ENCODE measurements around the gene RBBP8NL.
"Not testable (repeated sequence)": the region's sequence is repeated elsewhere in the genome, so short reads cannot be mapped to it uniquely, and the experiment has no call there.

Gene RBBP8NL

DNA sequence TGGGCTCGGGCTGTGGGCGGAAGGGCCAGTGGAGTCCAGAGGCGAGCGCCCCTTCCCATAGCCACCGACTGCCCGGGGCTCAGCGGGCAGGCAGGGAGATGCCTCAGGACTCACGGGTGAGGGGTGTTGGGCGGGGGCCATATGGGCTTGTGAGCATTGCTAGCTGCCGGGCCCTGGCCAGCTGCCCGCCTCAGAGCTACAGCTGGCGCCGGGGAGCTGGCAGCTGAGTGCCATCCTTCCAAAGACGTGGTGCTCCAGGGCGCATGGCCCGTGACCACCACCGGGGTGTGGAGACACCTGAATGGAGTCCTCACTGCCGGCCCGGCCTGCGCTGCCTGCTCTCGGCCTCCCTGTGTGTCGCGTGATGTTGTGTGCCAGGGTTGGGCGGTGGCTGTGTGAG lies 10.6 kb upstream of the RBBP8NL start:
- FAIRE-seq, result no peak
- DNase-seq (ENCODE audit: insufficient read length), result no peak
- TF ChIP-seq TAF1 (IDR thresholded peaks at IDR 0.05; ENCODE audit: borderline replicate concordance, low read depth, low read length) (no peak), POLR2AphosphoS5 (IDR thresholded peaks at IDR 0.05; ENCODE audit: low read depth, low read length) (no peak), POLR2A (IDR thresholded peaks at IDR 0.05; ENCODE audit: low read depth, low read length) (no peak)

DNA sequence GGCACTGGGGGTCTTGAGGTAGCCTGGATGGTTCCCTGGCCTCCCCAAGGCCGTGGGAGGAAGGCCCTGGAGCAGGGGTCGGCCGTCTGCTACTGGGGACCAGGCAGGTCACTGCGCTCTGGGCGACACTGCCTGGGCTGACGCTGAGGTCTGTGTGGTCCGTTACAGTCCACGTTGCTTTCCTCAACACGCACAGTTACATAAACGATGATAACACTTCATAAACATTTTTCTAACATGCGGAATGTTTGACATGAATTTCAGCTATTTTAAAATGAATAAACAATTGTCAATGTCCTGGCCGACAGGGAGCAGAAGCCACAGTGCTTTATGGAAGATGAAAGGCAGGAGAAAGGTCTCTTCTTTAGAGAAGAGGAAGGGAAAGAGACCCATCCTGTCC lies 10.2 kb upstream of the RBBP8NL start:
- no peak for DNase-seq (ENCODE audit: insufficient read length)
- FAIRE-seq, result no peak
- no peak for TF ChIP-seq POLR2AphosphoS5 (IDR thresholded peaks at IDR 0.05; ENCODE audit: low read depth, low read length)
- TF ChIP-seq TAF1 (IDR thresholded peaks at IDR 0.05; ENCODE audit: borderline replicate concordance, low read depth, low read length), result no peak
- no peak for TF ChIP-seq POLR2A (IDR thresholded peaks at IDR 0.05; ENCODE audit: low read depth, low read length)

DNA sequence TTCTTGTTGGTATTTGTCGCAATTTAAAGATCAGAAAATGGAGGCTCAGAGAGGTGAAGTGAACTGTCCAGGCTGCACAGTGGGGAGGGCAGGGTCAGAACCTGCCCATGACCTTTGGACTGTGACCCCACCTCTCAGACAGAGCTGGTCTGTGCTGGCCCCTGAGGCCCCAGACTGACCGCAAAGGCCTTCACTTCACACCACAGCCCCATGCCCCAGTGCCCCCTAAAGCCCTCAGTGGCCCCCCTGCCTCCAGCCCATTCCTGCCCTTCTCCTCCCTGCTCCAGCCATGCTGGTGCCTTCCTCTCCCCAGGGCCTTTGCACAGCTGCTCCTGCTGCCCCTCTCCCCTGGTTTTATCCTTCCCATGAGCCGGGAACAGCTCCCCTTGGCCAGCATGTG lies 9.4 kb upstream of the RBBP8NL start:
- FAIRE-seq (no peak), DNase-seq (ENCODE audit: insufficient read length) (no peak)
- TF ChIP-seq POLR2AphosphoS5 (IDR thresholded peaks at IDR 0.05; ENCODE audit: low read depth, low read length) (no peak), POLR2A (IDR thresholded peaks at IDR 0.05; ENCODE audit: low read depth, low read length) (no peak), TAF1 (IDR thresholded peaks at IDR 0.05; ENCODE audit: borderline replicate concordance, low read depth, low read length) (no peak)

DNA sequence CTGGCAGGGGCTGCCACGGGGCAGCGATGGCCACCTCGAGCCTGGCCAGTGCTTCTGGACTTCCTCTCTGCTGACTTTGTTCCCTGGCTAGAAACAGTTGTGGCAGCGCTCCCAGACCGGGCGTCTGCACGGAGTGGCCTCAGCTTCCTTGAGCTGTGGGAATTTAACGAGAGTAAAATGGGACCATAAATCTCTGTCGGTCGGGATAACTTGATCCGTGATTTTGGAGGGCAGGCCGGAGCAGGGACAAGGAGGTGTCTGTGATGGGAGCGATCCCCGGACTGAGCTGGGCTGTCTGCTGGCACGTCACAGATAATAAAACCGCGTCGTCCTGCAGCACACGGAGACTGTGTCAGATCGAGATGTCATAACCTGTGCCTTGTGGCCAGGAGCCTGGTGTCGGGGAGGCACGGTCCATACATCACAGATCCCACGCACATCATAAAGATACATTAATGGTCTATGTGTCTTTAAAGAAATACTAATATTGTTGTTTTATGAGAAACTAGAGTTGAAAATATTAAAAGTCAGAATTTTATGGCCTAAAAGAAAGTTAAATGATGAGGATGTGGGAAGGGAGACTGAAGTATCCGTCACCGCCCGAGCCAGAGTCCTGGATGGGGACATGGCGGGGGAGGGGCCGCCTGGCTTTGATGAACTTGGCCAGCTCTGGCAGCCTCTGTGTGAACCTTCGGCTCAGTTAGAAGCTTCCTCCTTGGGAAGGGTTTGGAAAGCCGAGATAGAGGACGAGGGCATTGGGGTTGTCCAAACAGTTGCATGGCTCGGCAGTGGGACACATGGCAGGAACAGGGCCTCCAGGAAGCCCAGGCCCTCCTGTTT lies 6.5 kb upstream of the RBBP8NL start:
- no peak for TF ChIP-seq TAF1 (IDR thresholded peaks at IDR 0.05; ENCODE audit: borderline replicate concordance, low read depth, low read length)
- DNase-seq (ENCODE audit: insufficient read length) (no peak), FAIRE-seq (no peak)

DNA sequence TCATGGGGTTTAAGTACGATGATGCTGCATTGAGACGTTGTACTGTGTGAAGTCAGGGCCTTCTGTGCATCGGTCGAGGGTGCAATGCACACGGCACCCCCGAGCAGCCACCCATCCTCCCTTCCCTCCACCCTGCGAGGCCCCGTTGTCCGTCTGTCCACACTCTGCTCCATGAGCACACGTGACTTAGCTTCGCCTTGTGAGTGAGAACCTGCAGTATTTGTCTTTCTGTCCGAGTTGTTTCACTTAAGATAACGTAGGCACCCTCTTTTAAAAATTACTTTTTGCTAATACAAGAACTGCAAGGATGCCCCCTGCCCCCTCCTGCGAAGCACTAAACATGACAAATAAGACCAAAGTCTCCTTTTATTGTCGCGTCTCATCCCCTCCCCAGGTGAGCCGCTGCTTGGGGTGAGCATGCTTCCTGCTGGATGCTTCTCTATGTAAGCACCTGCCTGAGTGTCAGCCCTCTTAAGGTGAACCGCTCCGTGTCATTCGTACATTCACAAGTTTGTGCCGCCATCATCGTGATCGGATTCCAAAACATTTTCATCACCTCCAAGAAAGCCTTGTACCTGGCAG lies 3.6 kb upstream of the RBBP8NL start:
- no peak for FAIRE-seq
- TF ChIP-seq POLR2AphosphoS5 (IDR thresholded peaks at IDR 0.05; ENCODE audit: low read depth, low read length), result no peak
- no peak for TF ChIP-seq TAF1 (IDR thresholded peaks at IDR 0.05; ENCODE audit: borderline replicate concordance, low read depth, low read length)
- no peak for TF ChIP-seq POLR2A (IDR thresholded peaks at IDR 0.05; ENCODE audit: low read depth, low read length)

DNA sequence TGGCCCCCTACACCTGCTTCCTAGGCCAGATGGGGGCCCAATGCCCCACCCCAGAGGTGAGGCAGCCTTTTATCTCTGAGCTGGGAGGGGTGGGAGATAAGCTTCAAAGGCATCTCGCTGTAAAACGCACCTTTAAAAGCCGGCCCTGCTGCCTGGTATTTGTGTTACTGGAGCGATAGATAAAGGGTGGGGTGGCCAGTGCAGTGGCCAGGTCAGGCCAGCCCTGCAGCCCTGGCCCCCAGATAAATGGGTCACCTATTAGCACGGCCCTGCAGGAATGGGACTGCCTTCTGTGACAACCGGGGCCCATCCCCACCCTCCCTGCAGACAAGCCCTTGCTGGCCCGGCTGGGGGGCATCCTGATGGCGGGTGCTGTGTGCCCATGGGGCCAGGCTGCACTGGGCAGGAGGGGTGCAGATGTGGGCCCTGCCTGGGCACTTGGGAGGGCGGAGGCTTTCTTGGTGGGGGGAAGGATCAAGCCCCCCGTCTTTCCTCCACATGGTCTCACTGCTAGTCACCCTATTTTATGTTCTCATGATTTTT lies 3.0 kb upstream of the RBBP8NL start:
- no peak for TF ChIP-seq POLR2AphosphoS5 (IDR thresholded peaks at IDR 0.05; ENCODE audit: low read depth, low read length)
- TF ChIP-seq TAF1 (IDR thresholded peaks at IDR 0.05; ENCODE audit: borderline replicate concordance, low read depth, low read length), result no peak
- no peak for TF ChIP-seq POLR2A (IDR thresholded peaks at IDR 0.05; ENCODE audit: low read depth, low read length)
- DNase-seq (ENCODE audit: insufficient read length) (no peak), FAIRE-seq (no peak)

More for the DNA sequence above, 3.6 kb upstream of the RBBP8NL start:
- DNase-seq (ENCODE audit: insufficient read length), result no peak

DNA sequence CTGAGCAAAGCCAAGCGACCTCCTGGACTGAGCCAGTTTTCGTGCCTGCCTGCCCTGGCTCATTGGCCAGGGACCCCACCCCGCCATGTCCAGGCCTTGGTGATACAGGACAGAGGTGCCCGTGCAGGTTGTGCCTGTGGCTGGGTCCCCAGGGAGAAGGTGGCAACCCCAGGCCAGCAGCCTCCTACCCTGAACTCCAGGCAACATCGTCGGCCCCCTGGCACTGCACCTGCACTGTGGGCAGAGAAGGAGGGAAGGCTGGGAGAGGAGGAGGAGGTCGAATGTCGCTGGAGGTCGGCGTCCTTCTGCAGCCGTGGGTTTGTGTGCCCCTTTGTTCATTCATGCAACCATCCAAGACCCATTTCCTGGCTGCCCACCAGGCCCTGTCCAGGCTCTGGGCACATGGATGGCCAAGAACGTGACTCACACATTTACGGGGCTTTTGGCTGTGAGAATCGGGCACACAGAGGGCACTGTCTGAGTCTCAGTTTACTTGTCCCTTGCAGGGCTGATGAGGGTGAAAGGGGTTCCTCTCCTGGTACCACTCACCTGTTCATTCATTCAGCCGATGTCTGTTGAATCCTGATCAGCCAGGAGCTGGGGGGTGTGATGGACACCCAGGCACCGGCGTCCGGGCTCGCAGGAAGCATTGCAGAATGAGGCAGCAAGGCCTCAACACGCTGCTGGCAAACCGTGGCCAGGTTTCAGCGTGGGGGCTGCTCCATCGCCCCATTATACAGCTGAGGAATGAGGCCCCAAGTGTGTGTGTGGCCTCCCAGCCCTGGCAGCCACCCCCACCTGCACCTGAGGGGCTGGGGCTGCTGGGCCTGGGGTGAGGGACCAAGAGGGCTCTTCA lies 2.3 kb upstream of the RBBP8NL start:
- DNase-seq (ENCODE audit: insufficient read length) (no peak), FAIRE-seq (no peak)
- TF ChIP-seq TAF1 (IDR thresholded peaks at IDR 0.05; ENCODE audit: borderline replicate concordance, low read depth, low read length) (no peak), POLR2AphosphoS5 (IDR thresholded peaks at IDR 0.05; ENCODE audit: low read depth, low read length) (no peak), POLR2A (IDR thresholded peaks at IDR 0.05; ENCODE audit: low read depth, low read length) (no peak)

DNA sequence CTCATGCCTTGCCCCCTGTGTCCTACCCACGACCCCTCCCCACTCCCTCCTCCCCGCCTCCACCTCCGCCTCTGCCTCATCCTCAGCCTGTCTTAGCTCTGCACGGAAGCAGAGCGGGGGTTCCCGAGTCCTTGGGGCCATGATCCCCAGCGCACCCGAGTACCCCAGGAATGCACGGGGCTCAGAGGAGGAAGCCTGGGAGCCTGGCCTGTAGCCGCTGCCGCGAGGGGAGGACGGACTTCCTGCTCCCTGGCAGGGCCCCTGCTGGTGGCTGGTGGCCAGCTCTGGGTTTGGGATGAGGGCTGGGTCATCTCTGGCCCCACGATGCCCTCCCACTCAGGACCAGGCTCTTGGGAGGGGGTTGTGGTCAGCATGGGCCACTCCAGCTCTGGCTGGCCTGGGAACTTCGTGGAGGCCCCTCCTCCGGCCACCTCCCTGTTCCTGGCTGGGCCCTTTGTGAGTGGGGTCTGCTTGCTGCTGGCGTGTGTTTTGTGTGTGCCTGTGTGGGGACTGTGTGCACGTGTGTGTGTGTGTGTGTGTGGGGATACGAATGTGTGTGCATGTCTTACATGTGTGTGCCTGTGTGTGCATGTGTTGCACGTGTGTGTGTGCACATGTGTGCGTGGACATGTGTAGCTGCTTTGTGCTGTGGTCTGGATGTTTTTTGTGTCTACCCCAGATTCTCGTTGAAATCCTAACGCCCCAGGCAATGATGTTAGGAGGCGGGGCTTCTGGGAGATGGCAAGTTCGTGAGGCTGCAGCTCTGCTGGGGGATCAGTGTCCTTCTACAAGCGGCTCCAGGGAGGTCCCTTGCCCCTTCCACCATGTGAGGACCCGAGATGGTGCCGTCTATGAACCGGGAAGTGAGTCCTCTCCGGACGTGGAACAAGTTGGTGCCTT lies 1.3 kb upstream of the RBBP8NL start:
- FAIRE-seq (no peak), DNase-seq (ENCODE audit: insufficient read length) (no peak)
- no peak for TF ChIP-seq POLR2AphosphoS5 (IDR thresholded peaks at IDR 0.05; ENCODE audit: low read depth, low read length)
- no peak for TF ChIP-seq POLR2A (IDR thresholded peaks at IDR 0.05; ENCODE audit: low read depth, low read length)

DNA sequence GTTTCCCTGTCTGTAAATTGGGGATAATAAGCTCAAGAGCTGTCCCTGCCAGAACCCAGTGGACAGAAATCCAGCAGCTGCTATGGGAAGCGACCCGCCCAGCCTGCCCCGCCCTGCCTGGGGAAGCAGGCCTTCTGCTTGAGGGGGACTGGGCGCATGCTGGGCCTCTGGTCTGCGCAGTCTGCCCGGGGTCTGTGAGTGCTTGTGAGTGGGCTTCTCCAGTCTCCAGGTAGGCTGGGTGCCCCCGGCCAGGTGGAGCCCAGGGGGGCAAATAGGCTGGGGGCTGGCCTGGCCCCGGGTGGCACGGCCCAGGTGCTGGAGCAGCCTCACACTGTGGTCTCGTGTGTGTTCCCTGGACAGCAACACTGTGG lies 648 bp upstream of the RBBP8NL start:
- DNase-seq (ENCODE audit: insufficient read length) (no peak), FAIRE-seq (no peak)
- TF ChIP-seq POLR2AphosphoS5 (IDR thresholded peaks at IDR 0.05; ENCODE audit: low read depth, low read length) (no peak), TAF1 (IDR thresholded peaks at IDR 0.05; ENCODE audit: borderline replicate concordance, low read depth, low read length) (no peak), POLR2A (IDR thresholded peaks at IDR 0.05; ENCODE audit: low read depth, low read length) (no peak)

DNA sequence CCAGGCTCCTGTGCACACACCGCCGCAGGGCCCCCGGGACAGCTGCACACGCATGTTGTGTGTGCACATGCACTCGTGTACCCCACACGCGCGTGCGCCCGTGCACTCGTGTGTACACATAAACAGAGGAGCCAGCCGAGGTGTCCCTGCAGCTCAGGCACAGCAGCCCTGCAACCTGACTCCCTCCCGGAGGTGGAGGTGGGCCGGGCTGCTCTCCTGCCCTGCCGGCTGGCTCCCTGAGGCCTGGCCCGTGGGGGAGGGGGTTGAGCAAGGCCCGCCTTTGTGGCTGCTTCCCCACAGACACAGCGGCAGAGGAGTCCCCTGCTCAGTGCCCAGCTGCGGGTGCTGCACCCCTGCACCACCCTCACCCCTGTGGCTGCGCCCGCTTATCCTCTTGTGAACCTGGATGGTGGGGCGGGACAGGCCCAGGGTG lies 624 bp downstream of the RBBP8NL start:
- FAIRE-seq (no peak), DNase-seq (ENCODE audit: insufficient read length) (no peak)
- no peak for TF ChIP-seq TAF1 (IDR thresholded peaks at IDR 0.05; ENCODE audit: borderline replicate concordance, low read depth, low read length)
- no peak for TF ChIP-seq POLR2A (IDR thresholded peaks at IDR 0.05; ENCODE audit: low read depth, low read length)
- TF ChIP-seq POLR2AphosphoS5 (IDR thresholded peaks at IDR 0.05; ENCODE audit: low read depth, low read length), result no peak

DNA sequence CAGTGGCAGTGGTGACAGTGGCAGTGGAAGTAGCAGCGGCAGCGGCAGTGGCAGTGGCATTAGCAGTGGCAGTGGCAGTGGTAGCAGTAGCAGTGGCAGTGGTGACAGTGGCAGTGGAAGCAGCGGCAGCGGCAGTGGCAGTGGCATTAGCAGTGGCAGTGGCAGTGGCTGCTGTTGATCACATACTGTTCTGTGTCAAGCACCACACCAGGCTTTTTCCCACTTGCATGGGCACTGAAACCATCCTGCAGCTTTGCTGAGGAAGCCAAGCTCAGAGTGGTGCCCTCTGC lies 1.3 kb downstream of the RBBP8NL start:
- DNase-seq (ENCODE audit: insufficient read length); FAIRE-seq: not testable (repeated sequence)

Data from GM12892 (cell line).